ENCODE measurements around the gene HS6ST2.

The HS6ST2 gene

DNA sequence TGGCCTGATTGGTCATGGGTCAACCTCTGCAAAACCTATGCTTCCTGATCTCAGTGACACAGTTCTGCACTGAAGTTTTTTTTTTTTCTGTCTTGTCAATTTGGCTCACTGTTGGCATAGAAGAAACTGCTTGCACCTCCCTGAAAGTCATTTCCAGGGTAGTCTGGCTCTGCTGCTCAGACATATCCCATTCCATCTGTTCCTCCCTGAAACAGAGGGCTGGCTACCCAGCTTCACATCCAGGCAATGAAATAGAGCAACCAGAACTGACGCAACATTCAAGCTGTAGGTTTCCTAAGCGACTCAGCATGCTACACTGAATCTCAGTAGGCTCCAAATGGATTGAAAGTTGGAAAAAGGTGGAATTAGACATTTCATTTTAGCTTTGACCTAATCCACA is 292.8 kb downstream of the HS6ST2 start:
- no peaks in the 10 kb centered on the region for H3K9me3 ChIP-seq (replicated peaks; ENCODE audit: low read length)
- H3K4me3 ChIP-seq (ENCODE audit: low read length), result no peak overlapping the region
- H3K27me3 ChIP-seq (ENCODE audit: control insufficient read depth, insufficient read depth, low read length), result peaks cover 20% of the 10 kb centered on the region
- H3K4me1 ChIP-seq (ENCODE audit: control insufficient read depth, insufficient read depth, low read length), result no peaks in the 10 kb centered on the region
- H3K4me2 ChIP-seq (ENCODE audit: low read length), result no peak overlapping the region
- no peaks in the 10 kb centered on the region for H3K36me3 ChIP-seq (ENCODE audit: insufficient read depth, low read length)
- no peak overlapping the region for H3K9ac ChIP-seq (ENCODE audit: low read depth, low read length)

DNA sequence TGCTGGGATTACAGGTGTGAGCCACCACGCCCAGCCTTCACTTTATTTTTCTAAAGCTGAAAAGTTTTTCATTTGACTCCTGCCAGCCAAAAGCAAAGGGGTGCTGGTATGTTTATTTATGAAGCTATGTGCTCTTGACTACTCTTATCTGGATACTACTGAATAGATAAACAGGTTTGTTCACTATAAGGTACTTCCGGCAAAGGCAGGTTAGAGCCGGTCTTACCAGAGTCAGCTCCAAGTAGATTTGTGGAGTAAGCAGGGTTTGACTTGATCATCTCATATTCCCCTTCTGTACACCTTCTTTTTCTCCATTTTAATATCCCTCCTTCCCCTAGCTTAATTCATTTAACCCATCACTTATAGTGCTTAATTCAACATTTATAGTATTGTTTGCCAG is 294.2 kb downstream of the HS6ST2 start:
- peaks cover 20% of the 10 kb centered on the region for H3K27me3 ChIP-seq (ENCODE audit: control insufficient read depth, insufficient read depth, low read length)
- no peaks in the 10 kb centered on the region for H3K9me3 ChIP-seq (replicated peaks; ENCODE audit: low read length)
- no peak overlapping the region for H3K9ac ChIP-seq (ENCODE audit: low read depth, low read length)
- no peak overlapping the region for H3K4me3 ChIP-seq (ENCODE audit: low read length)
- H3K36me3 ChIP-seq (ENCODE audit: insufficient read depth, low read length), result no peaks in the 10 kb centered on the region
- no peaks in the 10 kb centered on the region for H3K4me1 ChIP-seq (ENCODE audit: control insufficient read depth, insufficient read depth, low read length)
- no peak overlapping the region for H3K4me2 ChIP-seq (ENCODE audit: low read length)

DNA sequence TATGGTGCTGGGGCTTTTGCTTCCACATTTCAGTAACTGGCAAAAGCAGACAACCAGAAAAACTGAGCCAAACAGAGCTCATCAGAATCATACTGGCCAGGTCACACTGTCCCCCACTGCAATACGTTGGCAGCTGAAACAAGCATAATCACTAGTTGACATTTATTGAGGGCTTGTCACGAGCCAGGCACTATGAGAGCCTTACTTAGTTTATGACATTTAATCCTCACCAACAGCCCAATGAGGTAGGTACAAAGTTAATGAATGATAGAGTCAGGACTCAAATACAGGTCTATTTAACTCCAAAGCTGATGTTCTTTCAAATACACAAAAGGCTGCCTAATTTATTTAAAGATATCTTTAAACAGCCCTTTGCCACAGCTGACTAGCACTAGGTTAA is 295.6 kb downstream of the HS6ST2 start:
- Histone ChIP-seq H3K36me3 (ENCODE audit: insufficient read depth, low read length) (no peaks in the 10 kb centered on the region), H3K4me3 (ENCODE audit: low read length) (no peak overlapping the region), H3K27me3 (ENCODE audit: control insufficient read depth, insufficient read depth, low read length) (peaks cover 10% of the 10 kb centered on the region), H3K4me2 (ENCODE audit: low read length) (no peak overlapping the region), H3K4me1 (ENCODE audit: control insufficient read depth, insufficient read depth, low read length) (no peaks in the 10 kb centered on the region), H3K9ac (ENCODE audit: low read depth, low read length) (no peak overlapping the region), H3K9me3 (replicated peaks; ENCODE audit: low read length) (no peaks in the 10 kb centered on the region)

DNA sequence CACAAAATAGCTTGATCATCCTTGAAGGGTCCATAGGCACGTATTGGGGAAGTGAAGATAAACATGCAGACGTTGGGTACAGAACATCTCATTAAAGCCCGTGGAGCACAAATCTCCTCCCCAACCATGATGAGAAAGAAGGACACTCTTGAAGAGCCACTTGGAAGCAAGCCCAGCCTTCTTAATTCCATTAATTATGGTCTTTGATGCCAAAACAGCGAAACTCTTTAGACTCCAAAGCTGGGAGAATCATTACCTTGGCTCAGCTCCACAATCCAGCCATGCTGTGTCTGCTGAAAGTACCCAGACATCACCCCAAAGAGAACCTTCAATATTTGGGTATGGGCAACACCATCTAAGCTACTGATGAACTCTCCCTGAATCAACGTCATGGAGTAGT is 300.6 kb downstream of the HS6ST2 start:
- H3K27me3 ChIP-seq (ENCODE audit: control insufficient read depth, insufficient read depth, low read length), result peaks cover 21% of the 10 kb centered on the region
- no peak overlapping the region for H3K4me2 ChIP-seq (ENCODE audit: low read length)
- H3K9ac ChIP-seq (ENCODE audit: low read depth, low read length), result no peak overlapping the region

DNA sequence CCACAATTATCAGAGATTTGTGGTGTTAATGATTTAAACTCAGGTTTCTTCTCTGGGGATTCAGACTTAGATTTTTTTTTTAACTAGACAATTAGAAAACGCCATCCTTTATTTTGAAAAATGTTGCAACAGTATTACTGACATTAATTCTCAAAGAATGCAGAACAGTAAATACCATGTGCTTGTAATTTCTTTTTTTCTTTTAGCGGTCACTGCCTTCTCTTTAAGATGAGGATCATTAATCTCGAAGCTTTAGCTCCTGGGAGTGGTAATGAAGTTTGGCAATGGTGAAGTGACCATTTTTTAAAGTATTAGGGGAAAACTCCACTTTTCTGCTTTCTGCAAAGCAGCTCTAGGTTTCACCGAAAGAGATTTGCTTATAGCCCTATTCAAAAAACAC is 305.6 kb downstream of the HS6ST2 start:
- no peaks in the 10 kb centered on the region for H3K4me1 ChIP-seq (ENCODE audit: control insufficient read depth, insufficient read depth, low read length)
- no peak overlapping the region for H3K4me3 ChIP-seq (ENCODE audit: low read length)
- H3K36me3 ChIP-seq (ENCODE audit: insufficient read depth, low read length), result no peaks in the 10 kb centered on the region
- no peaks in the 10 kb centered on the region for H3K9me3 ChIP-seq (replicated peaks; ENCODE audit: low read length)
- H3K27me3 ChIP-seq (ENCODE audit: control insufficient read depth, insufficient read depth, low read length), result peaks cover 24% of the 10 kb centered on the region
- H3K4me2 ChIP-seq (ENCODE audit: low read length), result no peak overlapping the region
- H3K9ac ChIP-seq (ENCODE audit: low read depth, low read length), result no peak overlapping the region

More for the DNA sequence above, 300.6 kb downstream of the HS6ST2 start:
- Histone ChIP-seq H3K4me3 (ENCODE audit: low read length) (no peak overlapping the region), H3K9me3 (replicated peaks; ENCODE audit: low read length) (no peaks in the 10 kb centered on the region), H3K36me3 (ENCODE audit: insufficient read depth, low read length) (no peaks in the 10 kb centered on the region), H3K4me1 (ENCODE audit: control insufficient read depth, insufficient read depth, low read length) (no peaks in the 10 kb centered on the region)

DNA sequence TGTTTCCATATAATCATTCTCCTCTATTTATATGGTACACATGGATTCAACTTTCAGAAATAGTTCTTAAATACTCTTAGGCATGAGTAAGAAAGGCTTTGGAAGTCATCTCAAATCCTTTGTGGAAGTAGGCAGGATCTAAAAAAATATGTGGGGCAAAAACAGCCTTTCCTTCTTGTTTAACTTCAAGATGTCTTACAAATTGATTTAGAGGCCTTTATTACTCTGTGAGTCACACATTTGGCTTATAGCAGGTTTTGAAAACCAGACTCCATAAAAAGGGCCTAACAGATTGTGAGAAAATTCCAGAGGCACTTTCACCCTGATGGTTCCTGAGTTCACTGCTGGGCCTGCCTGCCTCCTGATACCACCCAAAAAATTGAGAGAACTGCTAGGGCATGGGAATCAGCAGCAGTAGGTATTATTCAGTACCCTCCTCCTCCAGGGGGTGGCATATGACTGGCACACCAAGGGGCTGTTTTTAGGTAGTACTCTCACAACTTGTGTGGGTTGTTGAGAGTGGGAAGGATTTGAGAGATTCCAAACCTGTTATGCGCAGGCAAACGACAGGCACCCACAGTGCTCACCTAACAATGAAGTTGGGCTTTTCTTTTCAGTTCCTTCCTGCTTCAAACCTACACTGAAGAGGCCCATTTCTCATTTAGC is 306.9 kb downstream of the HS6ST2 start:
- no peak overlapping the region for H3K4me2 ChIP-seq (ENCODE audit: low read length)
- no peak overlapping the region for H3K9ac ChIP-seq (ENCODE audit: low read depth, low read length)
- no peaks in the 10 kb centered on the region for H3K4me1 ChIP-seq (ENCODE audit: control insufficient read depth, insufficient read depth, low read length)
- H3K36me3 ChIP-seq (ENCODE audit: insufficient read depth, low read length), result no peaks in the 10 kb centered on the region
- H3K4me3 ChIP-seq (ENCODE audit: low read length), result no peak overlapping the region
- H3K27me3 ChIP-seq (ENCODE audit: control insufficient read depth, insufficient read depth, low read length), result peaks cover 24% of the 10 kb centered on the region
- no peaks in the 10 kb centered on the region for H3K9me3 ChIP-seq (replicated peaks; ENCODE audit: low read length)

DNA sequence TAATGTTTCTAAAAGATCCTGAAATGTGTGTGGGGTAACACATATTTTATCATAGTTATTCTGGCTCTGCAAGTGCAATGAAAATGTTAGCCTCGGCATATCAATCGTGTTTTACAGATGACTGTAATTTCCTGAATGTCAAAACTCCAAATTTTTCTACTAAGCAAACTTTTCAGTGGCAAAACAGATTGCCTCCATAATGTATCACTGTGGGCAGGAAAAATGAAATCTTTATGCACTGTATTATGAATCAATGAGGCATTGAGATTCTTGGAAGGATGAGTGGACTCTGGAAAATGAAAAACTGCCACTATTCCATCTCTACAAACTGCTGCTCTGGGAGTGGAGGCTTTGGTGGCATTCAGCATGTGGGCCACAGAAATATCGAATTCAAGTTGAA is 309.5 kb downstream of the HS6ST2 start:
- no peak overlapping the region for H3K4me2 ChIP-seq (ENCODE audit: low read length)
- H3K27me3 ChIP-seq (ENCODE audit: control insufficient read depth, insufficient read depth, low read length), result peaks cover 20% of the 10 kb centered on the region
- H3K4me3 ChIP-seq (ENCODE audit: low read length), result no peak overlapping the region
- H3K9me3 ChIP-seq (replicated peaks; ENCODE audit: low read length), result no peaks in the 10 kb centered on the region
- no peaks in the 10 kb centered on the region for H3K36me3 ChIP-seq (ENCODE audit: insufficient read depth, low read length)
- no peaks in the 10 kb centered on the region for H3K4me1 ChIP-seq (ENCODE audit: control insufficient read depth, insufficient read depth, low read length)
- no peak overlapping the region for H3K9ac ChIP-seq (ENCODE audit: low read depth, low read length)

DNA sequence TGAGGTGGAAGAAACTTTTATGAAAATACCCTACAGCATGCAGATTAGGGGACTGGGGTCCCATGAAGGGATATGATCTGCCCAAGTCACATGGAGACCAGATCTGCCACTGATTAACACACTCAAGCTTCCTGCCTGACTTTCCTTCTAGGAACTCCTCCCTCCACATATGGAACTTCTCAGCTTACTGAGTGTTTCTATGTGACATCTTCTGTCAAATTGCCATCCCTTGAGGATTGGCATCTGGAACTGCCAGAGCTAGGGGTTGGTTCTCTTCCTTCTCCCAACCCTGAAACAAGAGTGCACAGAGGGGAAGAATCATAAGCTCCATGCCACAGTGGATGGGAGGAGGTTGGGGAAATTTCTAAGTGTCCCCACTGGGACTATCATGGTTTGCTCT is 319.0 kb downstream of the HS6ST2 start:
- Histone ChIP-seq H3K4me3 (ENCODE audit: low read length) (no peak overlapping the region), H3K4me2 (ENCODE audit: low read length) (no peak overlapping the region), H3K36me3 (ENCODE audit: insufficient read depth, low read length) (no peaks in the 10 kb centered on the region), H3K4me1 (ENCODE audit: control insufficient read depth, insufficient read depth, low read length) (no peaks in the 10 kb centered on the region), H3K9me3 (replicated peaks; ENCODE audit: low read length) (no peaks in the 10 kb centered on the region), H3K9ac (ENCODE audit: low read depth, low read length) (no peak overlapping the region), H3K27me3 (ENCODE audit: control insufficient read depth, insufficient read depth, low read length) (peaks cover 32% of the 10 kb centered on the region)

DNA sequence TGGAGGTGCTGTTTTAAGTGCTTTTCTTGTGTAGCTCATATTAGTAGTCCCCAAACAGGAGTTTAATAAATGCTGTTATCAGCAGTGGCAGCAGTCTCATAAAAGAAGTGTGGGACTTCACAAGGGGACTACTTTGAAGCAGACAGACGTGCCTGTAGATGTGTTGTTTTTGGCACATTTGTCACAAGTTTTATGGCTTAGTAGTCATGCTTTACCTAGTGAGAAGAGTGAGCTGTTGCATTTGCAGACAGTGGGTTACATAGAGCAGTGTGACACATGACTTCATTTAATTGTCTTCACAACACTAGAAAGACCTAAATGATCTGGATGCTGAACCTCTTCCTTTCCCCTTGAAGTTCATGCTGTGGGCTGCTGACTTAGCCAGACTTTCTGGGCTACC is 320.1 kb downstream of the HS6ST2 start:
- H3K4me3 ChIP-seq (ENCODE audit: low read length), result no peak overlapping the region
- no peaks in the 10 kb centered on the region for H3K4me1 ChIP-seq (ENCODE audit: control insufficient read depth, insufficient read depth, low read length)
- H3K36me3 ChIP-seq (ENCODE audit: insufficient read depth, low read length), result no peaks in the 10 kb centered on the region
- H3K9me3 ChIP-seq (replicated peaks; ENCODE audit: low read length), result no peaks in the 10 kb centered on the region
- no peak overlapping the region for H3K9ac ChIP-seq (ENCODE audit: low read depth, low read length)
- no peak overlapping the region for H3K4me2 ChIP-seq (ENCODE audit: low read length)
- H3K27me3 ChIP-seq (ENCODE audit: control insufficient read depth, insufficient read depth, low read length), result peaks cover 36% of the 10 kb centered on the region

DNA sequence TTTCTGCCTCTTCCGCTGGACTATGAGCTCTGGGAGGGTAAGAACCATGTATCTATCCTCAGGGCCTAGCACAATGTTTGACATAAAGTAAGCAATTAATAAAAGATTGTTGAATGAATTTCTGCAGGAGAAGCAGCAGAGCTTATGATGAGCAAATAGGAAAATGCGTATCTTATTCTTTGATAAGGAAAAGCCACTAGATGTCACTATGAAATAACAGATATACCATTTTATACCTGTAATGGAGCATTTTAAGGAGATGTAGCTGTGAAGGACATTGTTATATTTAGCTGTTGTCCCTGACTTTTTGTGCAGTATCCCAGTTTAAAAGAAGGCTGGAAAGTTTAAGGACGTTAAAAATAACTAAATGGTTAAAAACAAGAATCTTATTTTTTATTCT is 322.3 kb downstream of the HS6ST2 start:
- H3K27me3 ChIP-seq (ENCODE audit: control insufficient read depth, insufficient read depth, low read length), result peaks cover 32% of the 10 kb centered on the region
- H3K4me1 ChIP-seq (ENCODE audit: control insufficient read depth, insufficient read depth, low read length), result no peaks in the 10 kb centered on the region
- no peaks in the 10 kb centered on the region for H3K36me3 ChIP-seq (ENCODE audit: insufficient read depth, low read length)
- no peak overlapping the region for H3K9ac ChIP-seq (ENCODE audit: low read depth, low read length)
- H3K9me3 ChIP-seq (replicated peaks; ENCODE audit: low read length), result no peaks in the 10 kb centered on the region
- no peak overlapping the region for H3K4me2 ChIP-seq (ENCODE audit: low read length)
- H3K4me3 ChIP-seq (ENCODE audit: low read length), result no peak overlapping the region

DNA sequence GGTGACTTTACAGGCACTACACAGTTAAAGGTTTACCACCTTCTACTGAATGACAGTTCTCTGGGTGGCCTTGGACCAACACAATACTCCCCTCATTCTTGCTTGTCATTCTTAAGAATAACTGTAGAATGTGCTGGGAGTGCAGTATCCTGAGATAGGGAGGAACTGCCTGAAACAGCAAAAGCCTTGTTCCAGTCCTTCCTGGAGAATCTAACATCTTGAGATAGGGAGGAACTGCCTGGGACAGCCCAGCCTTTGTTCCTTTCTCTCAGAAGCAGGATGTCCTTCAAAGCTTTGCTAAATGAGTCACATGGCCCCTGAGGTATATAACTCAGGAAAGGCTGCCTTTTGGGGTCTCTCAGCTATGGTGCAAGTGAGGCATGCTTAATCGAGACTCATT is 323.9 kb downstream of the HS6ST2 start:
- H3K4me2 ChIP-seq (ENCODE audit: low read length), result no peak overlapping the region
- no peaks in the 10 kb centered on the region for H3K9me3 ChIP-seq (replicated peaks; ENCODE audit: low read length)
- peaks cover 38% of the 10 kb centered on the region for H3K27me3 ChIP-seq (ENCODE audit: control insufficient read depth, insufficient read depth, low read length)
- no peak overlapping the region for H3K4me3 ChIP-seq (ENCODE audit: low read length)
- H3K9ac ChIP-seq (ENCODE audit: low read depth, low read length), result no peak overlapping the region
- H3K4me1 ChIP-seq (ENCODE audit: control insufficient read depth, insufficient read depth, low read length), result no peaks in the 10 kb centered on the region
- no peaks in the 10 kb centered on the region for H3K36me3 ChIP-seq (ENCODE audit: insufficient read depth, low read length)

DNA sequence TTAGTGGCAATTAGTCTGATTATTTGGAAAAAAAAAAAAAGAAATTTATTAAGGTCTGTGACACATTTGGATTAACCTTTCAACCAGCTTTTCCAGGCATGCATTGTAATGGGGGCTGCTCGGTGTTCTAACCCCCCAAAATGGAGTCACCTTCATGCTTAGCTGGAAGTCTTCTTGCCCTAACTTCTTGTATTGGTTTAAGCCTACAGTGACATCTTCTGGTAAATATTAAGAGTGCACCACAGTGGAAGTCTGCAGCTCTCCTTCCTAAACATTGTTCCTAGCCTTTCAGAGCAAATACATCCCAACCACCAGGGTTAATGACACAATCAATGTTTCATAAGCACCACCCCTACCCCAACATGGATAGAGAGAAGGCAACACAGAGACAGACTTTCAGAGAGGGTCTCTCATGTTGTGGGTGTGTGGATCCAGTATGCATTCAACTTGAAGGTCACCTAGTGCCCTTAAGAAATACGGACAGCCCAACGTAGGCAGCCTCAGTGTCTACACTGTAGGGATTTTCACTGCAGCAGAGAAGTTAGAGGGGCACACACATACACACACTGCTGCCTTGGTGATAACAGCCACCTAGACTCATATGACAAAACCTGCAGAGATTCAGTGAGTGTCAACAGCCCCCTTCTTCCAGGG is 326.7 kb downstream of the HS6ST2 start:
- H3K36me3 ChIP-seq (ENCODE audit: insufficient read depth, low read length), result no peaks in the 10 kb centered on the region
- H3K27me3 ChIP-seq (ENCODE audit: control insufficient read depth, insufficient read depth, low read length), result peaks cover 56% of the 10 kb centered on the region
- no peaks in the 10 kb centered on the region for H3K4me1 ChIP-seq (ENCODE audit: control insufficient read depth, insufficient read depth, low read length)
- H3K9me3 ChIP-seq (replicated peaks; ENCODE audit: low read length), result no peaks in the 10 kb centered on the region
- H3K4me3 ChIP-seq (ENCODE audit: low read length), result no peak overlapping the region
- no peak overlapping the region for H3K4me2 ChIP-seq (ENCODE audit: low read length)
- no peak overlapping the region for H3K9ac ChIP-seq (ENCODE audit: low read depth, low read length)
